K562 (cell line): Measurements from ENCODE around the gene TADA1. TPM values are rescaled to one million over a fixed set of nuclear protein-coding genes. Genes with fewer than 3 reads are reported as not detected.

ENCODE experiments used
- BRD9 ChIP-seq: fragments of 450-650 bp; IDR thresholded peaks from 2 replicates; pipeline ENCODE4 v1.6.1; 2018; ENCODE audit warnings: low read depth; ENCODE audit not compliant: partially characterized antibody
- CREBBP ChIP-seq: IDR thresholded peaks from one replicate; pipeline ENCODE4 v1.6.1; 2012; ENCODE audit warnings: low read depth, mild to moderate bottlenecking, control low read depth, inconsistent platforms, low read length
- ELF4 ChIP-seq: fragments of 450-650 bp; formaldehyde crosslinking; IDR thresholded peaks from 2 replicates; pipeline ENCODE4 v1.4.0; 2022; ENCODE audit warnings: missing genetic modification characterization
- EP300 ChIP-seq: IDR thresholded peaks from 2 replicates; pipeline ENCODE4 v1.6.1; 2012; ENCODE audit warnings: low read length, improper control_type of control experiment
- MAFG ChIP-seq: fragments of 450-650 bp; conservative IDR thresholded peaks from 2 replicates; pipeline ENCODE4 v1.6.1; 2016; ENCODE audit warnings: missing genetic modification characterization, missing compliant biosample characterization
- MCM7 ChIP-seq, 2 experiments: fragments of 450-650 bp; IDR thresholded peaks; 2 replicates each; pipeline ENCODE4 v1.6.1; 2016 to 2018
- MEF2D ChIP-seq: conservative IDR thresholded peaks from 2 replicates; pipeline ENCODE4 v1.6.1; 2016; ENCODE audit warnings: low read depth, missing genetic modification characterization, missing compliant biosample characterization
- SMAD3 ChIP-seq: fragments of 450-650 bp; formaldehyde crosslinking; conservative IDR thresholded peaks from 2 replicates; pipeline ENCODE4 v1.4.0; 2020; ENCODE audit warnings: mild to moderate bottlenecking
- SRSF9 ChIP-seq: fragments of 200-400 bp; formaldehyde crosslinking; IDR thresholded peaks from 2 replicates; pipeline ENCODE4 v1.6.1; 2017; ENCODE audit warnings: low read depth, low read length, borderline replicate concordance
- ZNF124 ChIP-seq: sonication (generic); formaldehyde crosslinking; IDR thresholded peaks from 2 replicates; pipeline ENCODE4 v1.8.1; 2022; ENCODE audit warnings: missing genetic modification reagents
- ZNF583 ChIP-seq: fragments of 250-450 bp; sonication (Bioruptor Pico); IDR thresholded peaks from 2 replicates; pipeline ENCODE4 v1.4.0; 2020
- polyA plus RNA-seq, 8 experiments: library from polyadenylated mRNA; depleted of rRNA in 4 of 8; stranded (reverse) in 5 of 8; unstranded in 3 of 8; fragments of >200 nt; fragmentation: Nextera tagmentation in 2 of 8; fragmentation: Illumina TruSeq in 1 of 8; extraction: Ambion mirVana in 2 of 8; extraction: Trizol in 1 of 8; gene quantifications; 2 replicates each; pipeline versions ENCODE4 v1.2.1 to v1.2.3, GENCODE V29; 2011 to 2014; ENCODE audit warnings: inconsistent platforms in 1 of 8, missing spikeins in 1 of 8
- total RNA-seq, 7 experiments: library from RNA; depleted of rRNA in 6 of 7; stranded (reverse); fragments of >200 nt in 6 of 7; fragmentation: Illumina TruSeq in 2 of 7; extraction: Trizol in 2 of 7; gene quantifications; 2 replicates each; pipeline versions ENCODE4 v1.2.1 to v1.2.3, GENCODE V29; 2011 to 2021; ENCODE audit warnings: low replicate concordance in 1 of 7
- TF ChIP-seq, protein P1 (sequence below), 2 experiments: fragments of 150-350 bp in 1 of 2; IDR thresholded peaks; 2 replicates each; pipeline ENCODE4 v1.6.1; 2012 to 2016; ENCODE audit warnings: low read depth in 2 of 2, low read length in 2 of 2, mild to moderate bottlenecking in 1 of 2, moderate library complexity in 1 of 2
- TF ChIP-seq, protein P2 (sequence below): sonication (generic); formaldehyde crosslinking; IDR thresholded peaks from 2 replicates; pipeline ENCODE4 v1.8.1; 2023; ENCODE audit warnings: mild to moderate bottlenecking, missing genetic modification reagents
- TF ChIP-seq, protein P3 (sequence below): fragments of 250-450 bp; sonication (Bioruptor Pico); IDR thresholded peaks from 2 replicates; pipeline ENCODE4 v1.8.0; 2022; ENCODE audit warnings: inconsistent platforms
- TF ChIP-seq, protein P4 (sequence below): fragments of 450-650 bp; IDR thresholded peaks from 2 replicates; pipeline ENCODE4 v1.7.1; 2018; ENCODE audit warnings: mild to moderate bottlenecking, low read depth; ENCODE audit not compliant: partially characterized antibody

TADA1 gene
- total and polyA plus RNA-seq, 9 of the 15 experiments (the other 6 are each of a cell fraction or from before 2014, with no cell fraction given), result 15.9 to 76.5 (median 28.7) TPM

DNA sequence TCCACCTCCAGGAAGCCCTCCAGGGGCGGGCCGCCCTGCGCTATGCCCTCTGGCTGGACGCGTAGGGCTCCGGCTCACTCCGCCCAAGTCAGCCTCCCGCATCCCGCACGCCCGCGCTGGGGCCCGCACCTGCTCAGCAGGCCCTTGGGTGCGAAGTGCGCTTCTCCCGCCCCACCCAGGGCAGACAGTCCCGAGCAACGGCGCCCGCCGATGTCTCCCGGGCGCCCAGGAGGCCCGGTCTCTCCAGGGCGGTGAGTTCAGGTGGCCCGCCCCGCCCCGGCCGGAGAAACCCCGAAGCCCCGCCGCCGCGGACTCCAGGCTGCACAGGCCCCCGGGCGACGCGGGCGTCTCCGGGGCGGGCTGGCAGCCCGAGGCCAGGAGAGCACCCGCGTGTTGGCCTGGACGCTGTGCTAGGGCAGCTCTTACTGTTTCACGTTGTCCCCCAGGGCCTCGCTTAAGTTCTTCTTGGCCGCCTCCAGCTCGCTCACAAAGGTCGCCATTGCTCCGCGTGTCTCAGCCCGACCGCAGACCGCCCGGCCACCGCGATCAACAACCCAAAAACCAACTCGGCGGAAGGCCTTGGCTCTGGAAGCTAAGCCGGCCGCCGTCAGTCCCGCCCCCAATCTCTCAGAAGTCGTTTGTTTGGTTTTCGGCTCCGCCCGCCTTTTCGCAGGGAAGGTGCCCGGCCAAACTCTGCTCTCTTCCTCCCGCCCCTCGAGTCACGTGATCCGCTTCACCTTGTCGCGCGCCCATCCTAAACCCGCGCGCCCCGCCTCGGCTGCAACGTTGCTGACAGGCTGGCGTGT lies at the start of gene TADA1 (continued):
- TF ChIP-seq, protein P1, sequence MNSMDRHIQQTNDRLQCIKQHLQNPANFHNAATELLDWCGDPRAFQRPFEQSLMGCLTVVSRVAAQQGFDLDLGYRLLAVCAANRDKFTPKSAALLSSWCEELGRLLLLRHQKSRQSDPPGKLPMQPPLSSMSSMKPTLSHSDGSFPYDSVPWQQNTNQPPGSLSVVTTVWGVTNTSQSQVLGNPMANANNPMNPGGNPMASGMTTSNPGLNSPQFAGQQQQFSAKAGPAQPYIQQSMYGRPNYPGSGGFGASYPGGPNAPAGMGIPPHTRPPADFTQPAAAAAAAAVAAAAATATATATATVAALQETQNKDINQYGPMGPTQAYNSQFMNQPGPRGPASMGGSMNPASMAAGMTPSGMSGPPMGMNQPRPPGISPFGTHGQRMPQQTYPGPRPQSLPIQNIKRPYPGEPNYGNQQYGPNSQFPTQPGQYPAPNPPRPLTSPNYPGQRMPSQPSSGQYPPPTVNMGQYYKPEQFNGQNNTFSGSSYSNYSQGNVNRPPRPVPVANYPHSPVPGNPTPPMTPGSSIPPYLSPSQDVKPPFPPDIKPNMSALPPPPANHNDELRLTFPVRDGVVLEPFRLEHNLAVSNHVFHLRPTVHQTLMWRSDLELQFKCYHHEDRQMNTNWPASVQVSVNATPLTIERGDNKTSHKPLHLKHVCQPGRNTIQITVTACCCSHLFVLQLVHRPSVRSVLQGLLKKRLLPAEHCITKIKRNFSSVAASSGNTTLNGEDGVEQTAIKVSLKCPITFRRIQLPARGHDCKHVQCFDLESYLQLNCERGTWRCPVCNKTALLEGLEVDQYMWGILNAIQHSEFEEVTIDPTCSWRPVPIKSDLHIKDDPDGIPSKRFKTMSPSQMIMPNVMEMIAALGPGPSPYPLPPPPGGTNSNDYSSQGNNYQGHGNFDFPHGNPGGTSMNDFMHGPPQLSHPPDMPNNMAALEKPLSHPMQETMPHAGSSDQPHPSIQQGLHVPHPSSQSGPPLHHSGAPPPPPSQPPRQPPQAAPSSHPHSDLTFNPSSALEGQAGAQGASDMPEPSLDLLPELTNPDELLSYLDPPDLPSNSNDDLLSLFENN (IDR thresholded peaks at IDR 0.05; ENCODE audit: low read depth in 2 of 2, low read length in 2 of 2), result peak; percentile 14 to 37; a peak in 1 of 4 replicates
- TF ChIP-seq SRSF9 (no peak), CREBBP (no peak), ZNF124 (CRISPR knock-in tag) (0 out of 2 replicates have a peak, but pooled peaks have one; percentile 54), MCM7 (IDR thresholded peaks at IDR 0.05) (no peak), EP300 (peak; percentile 51; the same call in 1 of the 2 replicates), SMAD3 (CRISPR knock-in tag) (no peak), MEF2D (tag) (peak; percentile 76), ELF4 (CRISPR knock-in tag) (no peak), BRD9 (no peak), MAFG (tag) (no peak), ZNF583 (CRISPR knock-in tag) (peak; percentile 11; the same call in 1 of the 2 replicates)
- TF ChIP-seq, protein P2, sequence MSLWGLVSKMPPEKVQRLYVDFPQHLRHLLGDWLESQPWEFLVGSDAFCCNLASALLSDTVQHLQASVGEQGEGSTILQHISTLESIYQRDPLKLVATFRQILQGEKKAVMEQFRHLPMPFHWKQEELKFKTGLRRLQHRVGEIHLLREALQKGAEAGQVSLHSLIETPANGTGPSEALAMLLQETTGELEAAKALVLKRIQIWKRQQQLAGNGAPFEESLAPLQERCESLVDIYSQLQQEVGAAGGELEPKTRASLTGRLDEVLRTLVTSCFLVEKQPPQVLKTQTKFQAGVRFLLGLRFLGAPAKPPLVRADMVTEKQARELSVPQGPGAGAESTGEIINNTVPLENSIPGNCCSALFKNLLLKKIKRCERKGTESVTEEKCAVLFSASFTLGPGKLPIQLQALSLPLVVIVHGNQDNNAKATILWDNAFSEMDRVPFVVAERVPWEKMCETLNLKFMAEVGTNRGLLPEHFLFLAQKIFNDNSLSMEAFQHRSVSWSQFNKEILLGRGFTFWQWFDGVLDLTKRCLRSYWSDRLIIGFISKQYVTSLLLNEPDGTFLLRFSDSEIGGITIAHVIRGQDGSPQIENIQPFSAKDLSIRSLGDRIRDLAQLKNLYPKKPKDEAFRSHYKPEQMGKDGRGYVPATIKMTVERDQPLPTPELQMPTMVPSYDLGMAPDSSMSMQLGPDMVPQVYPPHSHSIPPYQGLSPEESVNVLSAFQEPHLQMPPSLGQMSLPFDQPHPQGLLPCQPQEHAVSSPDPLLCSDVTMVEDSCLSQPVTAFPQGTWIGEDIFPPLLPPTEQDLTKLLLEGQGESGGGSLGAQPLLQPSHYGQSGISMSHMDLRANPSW (CRISPR knock-in tag), result no peak
- TF ChIP-seq, protein P3, sequence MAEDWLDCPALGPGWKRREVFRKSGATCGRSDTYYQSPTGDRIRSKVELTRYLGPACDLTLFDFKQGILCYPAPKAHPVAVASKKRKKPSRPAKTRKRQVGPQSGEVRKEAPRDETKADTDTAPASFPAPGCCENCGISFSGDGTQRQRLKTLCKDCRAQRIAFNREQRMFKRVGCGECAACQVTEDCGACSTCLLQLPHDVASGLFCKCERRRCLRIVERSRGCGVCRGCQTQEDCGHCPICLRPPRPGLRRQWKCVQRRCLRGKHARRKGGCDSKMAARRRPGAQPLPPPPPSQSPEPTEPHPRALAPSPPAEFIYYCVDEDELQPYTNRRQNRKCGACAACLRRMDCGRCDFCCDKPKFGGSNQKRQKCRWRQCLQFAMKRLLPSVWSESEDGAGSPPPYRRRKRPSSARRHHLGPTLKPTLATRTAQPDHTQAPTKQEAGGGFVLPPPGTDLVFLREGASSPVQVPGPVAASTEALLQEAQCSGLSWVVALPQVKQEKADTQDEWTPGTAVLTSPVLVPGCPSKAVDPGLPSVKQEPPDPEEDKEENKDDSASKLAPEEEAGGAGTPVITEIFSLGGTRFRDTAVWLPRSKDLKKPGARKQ, result no peak
- TF ChIP-seq, protein P4, sequence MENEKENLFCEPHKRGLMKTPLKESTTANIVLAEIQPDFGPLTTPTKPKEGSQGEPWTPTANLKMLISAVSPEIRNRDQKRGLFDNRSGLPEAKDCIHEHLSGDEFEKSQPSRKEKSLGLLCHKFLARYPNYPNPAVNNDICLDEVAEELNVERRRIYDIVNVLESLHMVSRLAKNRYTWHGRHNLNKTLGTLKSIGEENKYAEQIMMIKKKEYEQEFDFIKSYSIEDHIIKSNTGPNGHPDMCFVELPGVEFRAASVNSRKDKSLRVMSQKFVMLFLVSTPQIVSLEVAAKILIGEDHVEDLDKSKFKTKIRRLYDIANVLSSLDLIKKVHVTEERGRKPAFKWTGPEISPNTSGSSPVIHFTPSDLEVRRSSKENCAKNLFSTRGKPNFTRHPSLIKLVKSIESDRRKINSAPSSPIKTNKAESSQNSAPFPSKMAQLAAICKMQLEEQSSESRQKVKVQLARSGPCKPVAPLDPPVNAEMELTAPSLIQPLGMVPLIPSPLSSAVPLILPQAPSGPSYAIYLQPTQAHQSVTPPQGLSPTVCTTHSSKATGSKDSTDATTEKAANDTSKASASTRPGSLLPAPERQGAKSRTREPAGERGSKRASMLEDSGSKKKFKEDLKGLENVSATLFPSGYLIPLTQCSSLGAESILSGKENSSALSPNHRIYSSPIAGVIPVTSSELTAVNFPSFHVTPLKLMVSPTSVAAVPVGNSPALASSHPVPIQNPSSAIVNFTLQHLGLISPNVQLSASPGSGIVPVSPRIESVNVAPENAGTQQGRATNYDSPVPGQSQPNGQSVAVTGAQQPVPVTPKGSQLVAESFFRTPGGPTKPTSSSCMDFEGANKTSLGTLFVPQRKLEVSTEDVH, result peak; percentile 80
